Stimulated activated CD8-positive, alpha-beta memory T cell treated with anti-CD3 and anti-CD28 coated beads, Interleukin-2, amount 100 ng/mL, for 1 hour (primary cell): ENCODE results near the gene RAPGEF6.

ENCODE experiments used
- DNase-seq, 2 donors: peaks; one replicate each; pipeline ENCODE4 v3.0.0-alpha.2; 2020; ENCODE audit warnings: low read depth in 2 of 2

The RAPGEF6 gene

DNA sequence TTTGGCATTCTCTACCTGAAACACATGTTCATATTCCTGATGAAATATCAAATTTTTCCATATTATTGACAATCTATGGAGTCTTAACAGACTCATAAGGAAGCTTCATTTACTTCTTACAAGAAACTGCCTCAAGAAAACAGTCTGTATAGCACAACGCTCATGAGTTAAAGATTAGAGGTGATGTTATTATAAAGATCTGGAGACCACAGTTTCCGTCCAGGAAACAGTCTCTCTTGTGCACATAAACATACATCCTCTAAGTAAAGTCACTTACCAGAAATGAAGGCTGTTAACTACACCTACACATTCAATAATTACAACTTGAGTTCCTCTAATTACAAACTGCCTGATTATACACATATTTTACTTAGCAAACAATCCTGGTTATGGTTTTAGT is 86.9 kb downstream of the RAPGEF6 start:
- no peak for DNase-seq

DNA sequence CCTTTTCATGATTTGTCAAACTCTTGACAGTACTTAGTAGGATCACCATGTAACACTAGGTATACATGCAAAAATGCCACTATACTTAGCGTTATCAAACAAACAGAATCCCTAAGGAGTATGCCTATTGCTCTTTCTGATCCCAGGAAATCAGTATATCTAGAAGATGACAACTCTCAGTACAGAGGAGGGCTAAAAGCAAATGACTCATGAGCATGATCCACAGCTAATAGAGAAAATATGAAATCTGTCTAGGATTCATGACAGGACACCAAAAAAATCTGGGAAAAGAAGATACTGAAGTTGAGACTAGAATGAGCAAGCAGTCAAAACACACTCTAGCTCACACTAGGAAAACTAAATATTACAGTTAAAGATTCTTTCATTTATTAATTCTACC is 89.2 kb downstream of the RAPGEF6 start:
- DNase-seq = no peak

DNA sequence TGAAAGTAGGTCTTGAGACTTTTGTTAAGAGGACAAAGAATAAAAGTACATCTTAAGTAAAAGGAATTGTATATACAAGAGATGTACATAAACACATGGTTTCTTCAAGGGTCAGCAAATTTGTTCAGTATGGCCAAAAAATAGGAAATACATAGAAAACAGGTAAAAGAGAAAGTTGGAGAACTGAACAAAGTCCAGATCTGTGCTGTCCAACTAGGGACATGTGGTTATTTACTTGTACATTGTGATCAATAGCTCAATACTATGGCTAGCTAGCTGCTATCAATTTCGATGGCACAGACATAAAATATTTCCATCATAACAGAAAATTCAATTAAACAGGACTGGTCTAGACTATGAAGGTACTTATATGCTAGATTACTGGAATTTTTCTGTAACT is 92.3 kb downstream of the RAPGEF6 start:
- no peak for DNase-seq

DNA sequence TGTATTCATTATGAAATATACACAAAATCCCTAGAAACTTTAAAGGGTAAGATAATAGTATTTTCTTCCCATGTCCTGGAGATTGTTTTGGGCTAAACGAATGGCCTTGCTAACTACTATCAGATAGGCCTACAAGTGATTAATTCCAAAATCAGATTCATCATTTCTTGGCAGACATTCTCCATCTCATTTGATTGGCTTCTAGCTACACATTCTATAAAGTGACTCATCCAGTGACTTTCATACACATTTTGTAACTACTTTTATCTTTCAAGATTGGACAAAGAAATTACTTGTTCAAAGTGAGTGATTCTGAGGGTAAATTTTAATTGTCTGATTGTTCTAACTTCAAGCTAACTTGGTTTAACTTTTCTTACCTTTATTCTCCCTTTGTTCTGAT is 93.3 kb downstream of the RAPGEF6 start:
- DNase-seq = no peak

DNA sequence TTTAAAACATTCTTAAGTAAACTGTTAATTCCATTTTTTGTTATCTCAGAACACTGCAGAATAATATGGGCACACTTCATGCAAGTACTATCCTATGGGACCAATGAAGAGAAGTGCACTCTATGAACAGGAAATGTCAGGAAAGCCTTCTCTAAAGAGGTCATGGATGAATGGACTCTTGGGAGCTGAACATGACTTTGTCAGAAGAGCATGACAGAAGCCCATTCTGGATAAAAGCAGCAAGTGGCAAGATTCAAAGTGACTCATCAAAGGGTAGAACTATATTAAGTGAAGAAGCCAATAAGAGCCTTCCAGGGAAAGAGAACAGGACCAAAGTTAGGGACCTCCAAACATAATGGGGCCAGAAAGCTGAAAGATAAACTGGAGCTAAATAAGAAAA is 94.0 kb downstream of the RAPGEF6 start:
- DNase-seq = no peak

DNA sequence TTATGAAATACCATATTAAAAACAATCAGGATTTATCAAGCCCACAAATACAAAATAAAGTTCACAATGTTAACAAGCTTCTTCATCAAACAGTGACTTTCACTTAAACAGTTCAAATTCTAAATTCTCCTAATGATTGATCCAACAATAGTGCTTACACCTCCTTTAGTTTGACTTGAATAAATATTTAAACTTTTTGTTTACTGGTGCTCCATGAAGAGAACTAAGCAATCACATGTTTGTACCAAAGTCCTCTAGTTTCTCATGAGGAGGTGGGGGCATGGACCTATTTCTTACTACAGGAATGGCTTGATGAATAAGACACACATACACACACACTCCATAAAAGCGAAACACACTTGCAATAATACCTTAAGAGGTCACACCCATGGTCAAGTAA is 95.8 kb downstream of the RAPGEF6 start:
- DNase-seq = no peak

DNA sequence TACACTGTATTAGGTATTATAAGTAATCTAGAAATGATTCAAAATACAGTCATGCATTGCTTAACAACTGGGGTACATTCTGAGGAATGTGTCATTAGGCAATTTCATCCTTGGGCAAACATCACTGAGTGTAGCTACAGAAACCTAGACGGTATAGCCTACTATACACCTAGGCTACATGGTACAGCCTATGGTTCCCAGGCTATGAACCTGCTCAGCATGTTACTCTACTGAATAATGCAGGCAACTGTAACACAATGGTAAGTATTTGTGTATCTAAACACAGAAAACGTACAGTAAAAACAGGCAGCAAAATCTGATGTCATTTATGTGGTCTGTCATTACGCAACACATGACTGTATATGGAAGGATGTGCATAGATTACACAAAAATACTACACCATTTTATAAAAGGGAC is 96.8 kb downstream of the RAPGEF6 start:
- DNase-seq = no peak

DNA sequence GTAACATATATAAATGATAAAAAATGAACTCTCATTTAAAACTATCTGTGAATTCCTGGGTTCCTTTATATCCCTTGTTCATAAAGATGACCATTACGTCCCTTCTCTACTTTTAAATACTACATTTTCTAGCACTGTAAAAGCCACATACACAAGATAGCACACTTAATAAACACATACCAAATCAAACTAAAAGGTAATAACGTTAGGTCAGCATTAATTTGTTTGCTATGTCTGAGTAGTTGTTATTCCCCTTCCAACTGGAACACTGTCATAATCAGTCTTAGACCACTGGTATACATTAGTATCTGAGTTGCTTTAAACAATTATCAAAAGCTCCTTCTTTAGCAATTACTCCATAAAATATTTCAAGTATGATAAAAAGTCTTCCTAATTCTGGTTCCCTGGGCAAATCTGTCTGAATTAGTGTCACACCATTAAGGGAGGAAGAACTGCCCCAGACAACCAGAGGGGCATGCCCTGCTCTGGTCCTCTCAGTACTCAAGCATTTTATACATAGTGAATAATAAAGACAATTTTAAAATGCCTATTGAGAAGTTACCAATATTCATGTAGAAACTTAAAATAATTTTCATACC is 98.1 kb downstream of the RAPGEF6 start:
- DNase-seq = no peak

DNA sequence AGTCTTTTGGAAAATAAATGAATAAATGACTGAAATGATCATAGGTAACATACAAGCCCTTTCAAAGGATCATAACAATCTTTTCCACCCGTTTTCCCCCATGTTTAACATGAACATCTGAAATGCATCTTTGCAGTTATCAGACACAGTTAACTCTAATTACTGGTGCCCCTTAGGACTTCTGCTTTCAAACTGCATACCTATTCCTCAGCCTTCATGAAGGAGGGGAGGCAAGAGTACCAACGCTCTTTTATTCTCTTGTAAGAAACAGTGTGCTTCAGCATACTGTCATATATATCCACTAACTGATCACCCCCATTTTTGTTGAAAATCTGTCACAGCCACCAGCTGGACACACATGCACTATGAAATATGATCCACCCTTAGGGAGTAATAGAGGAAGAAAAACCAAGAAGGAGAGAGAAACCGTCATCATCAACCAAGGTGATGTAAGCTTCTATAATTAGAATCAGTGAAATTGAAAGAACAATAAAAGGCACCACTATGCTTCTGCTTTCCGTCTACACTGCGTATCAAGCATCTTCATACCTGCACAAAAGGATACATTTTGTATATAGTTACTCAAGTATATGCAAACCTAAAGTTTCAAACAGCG is 98.7 kb downstream of the RAPGEF6 start:
- no peak for DNase-seq

DNA sequence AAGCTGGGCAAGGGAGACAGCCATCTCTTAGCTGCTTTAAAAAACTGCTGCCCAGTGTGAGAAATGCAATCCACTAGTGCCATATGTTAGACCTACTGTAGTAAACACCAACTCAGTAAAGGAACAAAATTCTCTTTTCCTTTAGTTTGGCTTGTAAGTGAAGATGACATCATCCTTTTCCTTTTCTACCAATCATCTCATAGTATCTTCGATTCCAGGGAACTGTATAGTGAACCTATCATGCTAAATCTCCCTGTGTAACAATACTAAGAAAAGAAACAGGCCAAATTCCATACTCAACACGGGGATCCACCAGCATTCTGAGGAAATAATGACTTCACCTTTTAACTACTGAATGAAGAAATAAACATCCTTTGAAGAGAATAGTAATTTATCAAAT is 100.1 kb downstream of the RAPGEF6 start:
- DNase-seq = no peak

DNA sequence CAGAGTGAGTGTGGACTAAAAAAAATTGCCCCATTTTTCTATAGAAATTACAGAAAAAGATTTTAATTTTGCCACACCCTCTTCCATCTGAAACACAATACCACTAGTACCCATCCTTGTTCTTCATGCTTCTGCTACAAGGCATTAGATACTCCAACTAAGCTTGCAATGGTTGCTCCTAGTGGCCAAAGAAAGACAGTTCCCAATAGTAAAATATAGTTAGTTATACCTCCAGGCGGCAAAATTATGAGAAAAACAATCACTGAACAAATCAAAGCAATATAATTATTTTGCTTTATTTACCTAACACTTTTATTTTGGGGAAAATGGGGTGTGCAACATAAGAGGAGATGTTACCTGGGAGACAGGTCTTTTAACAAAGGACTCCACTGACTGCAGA is 101.2 kb downstream of the RAPGEF6 start:
- DNase-seq = no peak

DNA sequence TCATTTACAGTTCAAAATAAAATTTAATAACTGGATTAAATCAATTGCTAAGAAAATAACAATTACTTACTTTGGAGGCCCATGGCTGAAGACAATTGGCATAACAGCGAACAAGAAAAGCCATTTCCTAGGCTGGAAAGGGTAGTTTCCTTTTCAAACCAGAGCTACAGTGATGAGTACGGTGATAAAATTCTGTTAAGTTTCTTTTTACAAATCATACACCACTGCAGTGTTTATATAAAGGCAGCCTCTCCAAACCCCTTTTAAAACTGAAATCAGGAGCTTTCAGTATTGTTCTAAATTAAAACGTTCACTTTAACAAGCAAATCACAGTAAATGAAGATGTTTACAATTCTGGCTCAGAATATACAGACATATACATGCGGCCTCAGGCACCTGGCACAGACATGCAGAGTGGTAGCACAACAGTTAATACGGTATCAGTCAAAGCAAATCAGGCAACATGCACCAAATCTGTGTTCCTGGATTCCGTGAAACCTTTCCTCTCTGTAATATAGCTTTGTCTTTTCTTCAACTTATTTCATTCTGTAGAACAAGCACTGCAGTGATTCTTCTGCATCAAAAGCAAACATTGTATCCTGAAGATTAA is 102.9 kb downstream of the RAPGEF6 start:
- no peak for DNase-seq

DNA sequence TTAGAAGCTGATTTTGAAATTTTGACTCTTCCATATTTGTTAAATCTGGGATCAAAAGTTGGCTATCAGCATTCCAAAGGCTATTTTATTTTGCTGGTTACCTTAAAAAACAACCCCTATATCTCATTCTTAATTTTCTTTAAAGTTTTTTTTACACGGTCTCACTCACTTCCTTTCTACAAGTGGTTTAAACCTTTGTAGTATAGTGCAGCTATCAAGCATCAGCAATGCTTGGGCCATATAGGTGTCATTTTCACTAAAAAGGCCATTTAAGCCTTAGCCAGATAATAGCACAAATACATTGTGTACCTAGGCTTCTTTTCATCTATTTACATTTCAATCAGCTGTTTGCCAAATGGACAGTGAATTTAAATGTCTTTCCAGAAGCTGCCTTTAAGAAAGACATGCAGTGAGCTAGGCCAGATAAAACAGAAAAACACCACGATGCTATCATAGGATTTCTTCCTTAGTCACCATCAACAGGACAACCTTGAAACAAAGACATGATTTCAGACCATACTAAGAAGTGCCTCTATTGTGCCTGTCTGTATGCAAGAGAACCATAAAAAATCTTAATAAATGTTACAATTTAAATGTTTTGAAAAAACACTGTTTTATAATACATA is 104.2 kb downstream of the RAPGEF6 start:
- DNase-seq = no peak

DNA sequence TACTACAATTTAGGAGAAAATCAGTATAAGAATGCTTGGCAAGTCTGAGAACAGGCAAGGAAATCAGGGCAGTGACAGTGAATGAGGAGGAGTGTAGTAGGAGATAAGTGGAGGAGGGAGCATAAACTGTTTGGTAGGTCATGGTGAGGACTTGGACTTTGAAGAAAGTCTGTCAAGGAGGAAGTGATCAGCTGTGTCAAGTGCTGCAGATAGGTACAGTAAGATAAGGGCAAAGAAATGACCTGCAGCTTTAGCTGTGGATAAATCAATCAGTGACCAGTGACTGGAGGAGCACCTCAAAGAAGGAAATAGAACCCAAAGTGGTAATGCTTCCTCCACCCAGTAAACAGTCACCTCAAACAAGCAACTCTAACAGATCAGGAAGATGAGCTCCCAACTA is 106.3 kb downstream of the RAPGEF6 start:
- DNase-seq = no peak

DNA sequence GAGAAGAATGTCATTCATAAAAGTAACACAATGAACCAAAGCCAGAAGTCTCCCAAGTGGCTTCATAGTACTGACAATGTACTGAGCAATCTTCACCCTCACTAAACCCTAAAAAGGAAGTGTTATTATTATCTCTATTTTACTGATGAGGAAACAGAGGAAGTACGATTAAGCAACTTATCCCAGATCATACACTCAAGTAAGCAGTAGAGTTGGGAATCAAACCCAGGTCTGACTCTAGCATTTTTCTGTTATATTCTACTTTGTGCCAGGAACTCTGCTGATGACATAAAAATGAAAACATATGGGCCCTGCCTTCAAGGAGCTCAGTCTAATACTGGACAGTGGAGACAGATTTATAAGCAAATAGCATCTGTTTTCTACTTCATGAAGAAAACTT is 109.2 kb downstream of the RAPGEF6 start:
- DNase-seq = no peak

DNA sequence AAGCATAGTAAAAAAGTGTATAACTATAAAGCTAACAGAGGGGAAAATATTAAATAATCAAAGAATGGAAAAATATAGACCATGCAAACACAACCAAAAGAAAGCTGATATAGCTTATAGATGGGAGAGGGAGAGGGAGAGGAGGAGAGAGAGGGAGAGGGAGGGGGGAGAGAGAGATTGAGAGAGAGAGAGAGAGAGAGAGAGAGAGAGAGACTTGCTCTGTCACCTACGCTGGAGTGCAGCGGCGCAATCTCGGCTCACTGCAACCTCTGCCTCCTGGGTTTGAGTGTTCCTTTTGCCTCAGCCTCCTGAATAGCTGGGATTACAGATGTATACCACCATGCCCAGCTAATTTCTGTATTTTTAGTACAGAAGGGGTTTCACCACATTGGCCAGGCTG is 110.6 kb downstream of the RAPGEF6 start:
- DNase-seq = no peak

DNA sequence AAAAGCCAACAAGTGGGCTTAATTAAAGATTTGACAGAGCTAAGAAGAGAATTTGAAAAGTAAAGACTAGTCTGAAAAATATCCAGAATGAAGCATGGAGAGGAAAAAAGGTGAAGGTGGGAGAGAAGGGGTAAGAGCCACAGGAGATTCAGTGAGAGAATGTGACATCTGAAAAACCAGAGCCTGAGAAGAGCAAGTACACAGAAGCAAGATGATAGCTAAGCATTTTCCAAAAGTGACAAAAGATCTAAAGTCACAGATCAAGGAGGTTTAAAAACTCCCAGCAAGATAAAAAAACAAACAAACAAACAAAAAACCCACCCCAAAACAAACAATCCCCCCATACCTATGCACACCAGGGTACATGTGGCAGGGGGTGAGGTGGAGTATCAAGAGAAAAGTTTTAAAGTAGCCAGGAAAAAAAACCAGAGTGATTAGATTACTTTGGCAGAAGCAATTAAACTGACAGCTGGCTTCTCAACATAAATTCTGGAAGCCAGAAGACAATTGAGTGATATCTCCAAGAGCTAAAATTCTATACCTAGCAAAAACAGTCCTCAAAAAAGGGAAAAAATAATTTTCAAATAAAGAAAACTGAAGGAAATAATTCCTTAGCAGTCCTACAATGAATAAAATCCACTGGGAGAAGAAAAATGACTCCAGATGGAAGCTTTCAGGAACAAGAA is 111.4 kb downstream of the RAPGEF6 start:
- DNase-seq = no peak

DNA sequence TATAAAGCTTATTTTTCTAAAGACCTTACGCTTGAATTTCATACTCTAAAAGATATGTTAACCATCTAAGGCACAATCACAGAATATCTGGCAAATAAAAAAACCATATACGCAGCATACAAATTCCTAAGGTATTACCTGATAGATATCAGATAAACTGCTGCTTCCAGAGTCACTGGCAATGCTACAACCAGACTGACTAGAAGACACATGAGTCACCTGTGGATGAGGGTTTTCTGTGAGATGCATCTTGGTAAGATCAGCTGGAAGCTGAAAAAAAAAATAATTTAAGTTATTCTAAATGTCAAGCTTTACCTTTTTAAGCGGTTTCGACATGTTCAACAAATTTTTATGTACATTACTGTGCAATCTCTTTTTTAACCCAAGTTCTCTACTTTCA is 113.8 kb downstream of the RAPGEF6 start:
- no peak for DNase-seq

DNA sequence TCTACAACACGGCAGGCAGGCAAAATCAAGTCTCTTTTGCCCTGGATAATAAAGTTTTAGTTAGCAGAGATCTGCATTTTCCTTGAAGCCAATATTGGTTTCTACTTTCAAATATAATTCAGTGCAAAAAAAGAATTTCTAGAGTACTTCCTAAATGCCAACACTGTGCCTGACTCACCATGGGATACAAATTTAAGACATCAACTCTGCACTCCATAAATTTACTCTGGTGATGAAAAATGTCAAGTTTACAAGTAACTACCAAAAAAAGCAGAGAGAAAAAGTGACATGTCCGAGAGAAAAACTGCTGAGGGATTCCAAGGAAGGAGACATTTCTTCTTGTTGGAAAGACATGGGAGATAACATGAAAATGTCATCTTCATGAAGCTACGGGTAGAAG is 119.7 kb downstream of the RAPGEF6 start:
- no peak for DNase-seq

DNA sequence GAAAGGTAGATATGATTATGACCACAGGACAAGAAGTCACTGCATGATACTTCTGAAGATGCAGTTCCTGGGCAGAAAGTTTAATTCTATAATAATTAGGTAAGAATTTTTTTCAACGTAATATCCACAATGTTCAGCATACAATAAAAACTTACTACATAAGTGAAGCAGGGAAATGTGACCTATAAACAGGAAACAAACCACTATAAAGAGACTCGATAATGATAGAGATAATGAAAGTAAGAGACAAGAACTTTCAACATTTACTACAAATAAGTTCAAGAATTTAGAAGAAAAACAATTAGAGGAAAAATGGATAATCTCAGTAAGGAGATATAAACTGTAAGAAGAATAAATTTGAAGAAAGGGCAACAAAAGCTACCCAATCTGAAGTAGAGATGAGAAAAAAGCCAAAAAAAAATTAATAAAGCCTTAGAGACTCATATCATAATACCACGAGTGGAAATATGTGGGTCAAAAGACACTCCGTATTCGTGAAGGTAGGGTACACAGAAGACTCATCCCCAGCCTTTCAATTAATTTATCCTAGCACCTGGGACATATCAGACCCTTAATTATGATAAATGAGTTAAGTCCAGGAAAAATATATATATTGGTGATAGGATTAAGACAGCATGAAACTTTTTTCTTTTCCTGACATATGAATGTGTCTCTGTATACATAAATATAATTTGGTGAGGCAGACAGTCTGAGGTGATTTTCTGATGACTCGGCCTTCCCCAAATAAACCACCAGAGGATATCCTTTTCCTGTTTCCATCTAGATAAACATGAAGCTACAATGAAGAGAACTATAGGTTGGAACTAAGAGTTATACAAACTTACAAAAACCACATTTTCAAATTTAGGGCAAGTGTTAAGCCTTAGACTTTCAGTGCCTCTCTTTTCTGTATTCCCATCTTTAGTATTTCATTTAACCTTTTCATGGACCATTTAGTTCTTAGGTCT is 120.4 kb downstream of the RAPGEF6 start:
- no peak for DNase-seq

DNA sequence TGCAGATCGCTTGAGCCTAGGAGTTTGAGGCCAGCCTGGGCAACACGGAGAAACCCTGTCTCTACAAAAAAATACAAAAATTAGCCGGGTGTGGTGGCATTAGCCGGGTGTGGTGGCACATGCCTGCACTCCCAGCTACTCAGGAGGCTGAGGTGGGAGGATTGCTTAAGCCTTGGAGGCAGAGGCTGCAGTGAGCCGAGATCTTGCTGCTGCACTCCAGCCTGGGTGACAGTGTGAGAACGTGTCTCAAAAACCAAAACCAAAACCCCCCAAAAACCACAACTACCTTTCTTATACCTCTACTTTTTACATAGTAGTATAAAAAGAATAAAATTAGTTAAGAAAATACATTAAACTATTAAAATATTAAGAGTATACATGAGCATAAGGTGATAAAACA is 121.2 kb downstream of the RAPGEF6 start:
- DNase-seq = no peak
